Left hindlimb (tissue), 1 donor: ENCODE data around the gene HPDL.

Experiments
- DNase-seq: peaks from one replicate; pipeline ENCODE4 v3.0.0-alpha.2; 2018

HPDL gene

DNA sequence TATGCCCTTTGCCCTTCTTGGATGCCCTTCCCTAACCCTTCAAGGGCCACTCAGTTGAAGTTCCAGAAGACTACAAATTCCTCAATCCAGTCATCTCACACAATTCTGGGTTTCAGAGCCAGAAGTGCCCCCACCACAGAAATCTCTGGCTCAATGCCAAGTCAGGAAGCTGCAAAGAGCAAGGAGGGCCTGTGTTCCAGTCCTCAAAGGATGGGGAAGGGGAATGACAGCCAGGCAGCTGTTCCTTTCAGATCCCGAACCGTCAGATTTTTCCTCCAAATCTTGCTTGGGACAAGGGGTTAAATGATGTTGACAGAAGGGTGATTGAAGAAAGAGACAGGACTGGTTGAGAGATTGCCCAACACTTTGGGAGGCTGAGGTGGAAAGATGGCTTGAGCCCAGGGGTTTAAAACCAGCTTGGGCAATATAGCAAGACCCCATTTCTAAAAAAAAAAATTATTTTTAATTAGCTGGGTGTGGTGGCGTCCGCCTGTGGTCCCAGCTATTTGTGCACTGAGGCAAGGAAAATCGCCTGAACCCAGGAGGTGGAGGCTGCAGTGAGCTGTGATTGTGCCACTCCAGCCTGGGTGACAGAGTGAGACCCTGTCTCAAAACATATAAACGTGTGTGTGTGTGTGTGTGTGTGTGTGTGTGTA, 716 bp upstream of the HPDL start:
- DNase-seq: no peak

DNA sequence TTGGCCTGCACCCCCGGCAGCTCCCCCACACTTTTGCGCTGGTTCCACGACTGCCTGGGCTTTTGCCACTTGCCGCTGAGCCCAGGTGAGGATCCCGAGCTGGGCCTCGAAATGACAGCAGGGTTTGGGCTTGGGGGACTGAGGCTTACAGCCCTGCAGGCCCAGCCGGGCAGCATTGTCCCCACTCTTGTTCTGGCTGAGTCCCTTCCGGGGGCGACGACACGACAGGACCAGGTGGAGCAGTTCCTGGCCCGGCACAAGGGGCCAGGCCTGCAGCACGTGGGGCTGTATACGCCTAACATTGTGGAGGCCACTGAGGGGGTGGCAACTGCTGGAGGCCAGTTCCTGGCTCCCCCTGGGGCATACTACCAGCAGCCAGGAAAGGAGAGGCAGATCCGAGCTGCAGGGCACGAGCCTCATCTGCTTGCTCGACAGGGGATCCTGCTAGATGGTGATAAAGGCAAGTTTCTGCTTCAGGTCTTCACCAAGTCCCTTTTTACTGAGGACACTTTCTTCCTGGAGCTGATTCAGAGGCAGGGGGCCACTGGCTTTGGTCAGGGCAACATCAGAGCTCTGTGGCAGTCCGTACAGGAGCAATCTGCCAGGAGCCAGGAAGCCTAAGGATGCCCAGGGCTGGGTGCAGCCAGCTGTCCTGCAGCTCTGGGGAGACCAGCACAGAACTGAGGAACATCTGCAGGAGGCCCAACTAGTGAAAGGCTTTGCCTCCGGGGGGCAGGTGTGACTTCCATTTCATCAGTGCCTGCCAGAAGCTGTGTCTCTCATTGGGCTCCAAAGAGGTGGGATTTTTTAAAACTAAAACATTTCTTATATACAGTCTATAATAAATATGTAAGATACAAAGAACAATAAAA, 1.2 kb downstream of the HPDL start:
- no peak for DNase-seq

DNA sequence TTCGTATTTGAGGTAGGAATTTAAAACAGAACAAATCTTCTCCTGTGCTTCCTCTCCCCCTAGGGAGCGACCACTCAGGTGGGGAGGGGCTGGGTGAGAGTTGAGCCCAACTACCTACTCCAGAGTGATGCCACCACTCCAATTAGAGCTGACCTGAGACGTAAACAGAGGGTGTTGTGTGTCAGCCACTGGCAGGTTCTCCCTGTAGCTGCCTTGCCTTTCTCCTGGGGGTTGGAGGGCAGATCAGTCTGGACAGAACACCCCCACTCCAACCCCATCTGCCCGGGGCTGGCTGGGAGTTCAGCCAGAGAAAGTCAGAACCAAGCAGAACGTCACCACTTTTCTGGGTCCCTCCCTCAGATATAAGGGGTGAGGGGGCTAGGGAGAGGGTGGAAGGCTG, 2.0 kb downstream of the HPDL start:
- no peak for DNase-seq

- DNase-seq: no peak
These were observed 2.8 kb downstream of the HPDL start for GRCh38 chr1:45329445-45329844.

DNA sequence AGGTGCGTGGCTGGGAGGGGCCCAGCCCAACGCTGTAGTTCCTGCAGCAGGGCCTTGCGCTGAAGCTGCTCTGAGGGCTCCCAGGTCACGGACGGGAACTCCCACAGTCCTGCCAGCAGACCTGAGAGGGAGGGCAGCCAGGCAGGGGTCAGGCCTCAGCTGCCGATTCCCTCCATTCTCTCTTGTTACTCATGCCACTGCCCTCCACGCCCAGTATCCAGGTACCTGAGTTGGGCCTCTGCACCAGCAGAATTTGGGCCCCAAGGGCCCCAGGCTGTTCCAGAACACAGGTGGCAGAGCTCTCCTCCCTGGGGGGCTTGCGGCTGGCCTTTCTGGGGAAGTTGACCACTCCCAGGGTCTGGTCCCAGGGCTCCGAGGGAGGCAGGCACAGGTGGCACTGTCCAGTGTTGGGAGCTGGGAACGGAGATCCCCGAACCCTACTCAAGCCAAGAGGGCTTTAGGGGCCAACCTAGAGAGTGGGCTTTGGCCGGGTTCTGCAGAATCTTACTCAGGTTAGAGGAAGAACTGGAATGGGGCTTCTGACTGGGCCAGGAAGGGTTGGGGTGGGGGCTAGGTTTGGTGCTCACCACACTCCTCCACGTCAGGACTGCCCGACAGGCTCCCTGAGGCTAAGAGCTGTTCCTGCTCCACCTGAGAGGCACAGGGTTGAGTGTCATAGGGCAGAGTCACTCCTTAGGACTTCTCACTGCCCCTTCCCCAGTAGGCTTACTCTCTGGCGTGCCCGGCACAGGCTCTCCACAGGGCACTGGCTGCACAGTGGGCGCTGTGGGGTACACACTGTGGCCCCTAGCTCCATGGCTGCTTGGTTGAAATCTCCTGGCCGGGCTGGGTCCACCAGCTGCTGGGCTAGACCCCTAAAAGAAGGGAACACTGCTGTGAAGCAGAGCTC, 5.0 kb downstream of the HPDL start:
- DNase-seq: no peak

- no peak for DNase-seq
These were observed 5.6 kb downstream of the HPDL start for GRCh38 chr1:45332346-45332720.

GRCh38 chr1:45334308-45335245, 7.9 kb downstream of the HPDL start:
- no peak for DNase-seq

DNA sequence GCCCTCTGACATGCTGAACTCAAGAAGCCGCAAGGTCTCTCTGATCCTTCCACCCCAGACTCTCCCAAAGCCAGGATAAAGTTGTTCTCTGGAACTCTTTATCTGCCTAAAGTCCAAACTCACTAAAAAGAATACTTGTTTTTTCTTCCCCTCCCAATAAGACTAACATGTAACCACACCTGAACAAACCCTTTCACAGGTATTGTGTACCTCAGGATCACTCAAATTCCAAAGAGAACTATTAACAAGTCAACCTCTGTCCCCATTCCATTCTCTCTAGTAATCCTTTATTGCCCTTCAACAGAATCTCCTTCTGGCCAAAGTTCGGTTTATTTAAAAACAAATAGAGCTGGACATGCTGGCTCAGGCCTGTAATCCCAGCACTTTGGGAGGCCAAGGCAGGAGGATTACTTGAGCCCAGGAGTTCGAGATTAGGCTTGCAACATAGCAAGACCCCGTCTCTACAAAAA, 9.2 kb downstream of the HPDL start:
- DNase-seq: no peak

DNA sequence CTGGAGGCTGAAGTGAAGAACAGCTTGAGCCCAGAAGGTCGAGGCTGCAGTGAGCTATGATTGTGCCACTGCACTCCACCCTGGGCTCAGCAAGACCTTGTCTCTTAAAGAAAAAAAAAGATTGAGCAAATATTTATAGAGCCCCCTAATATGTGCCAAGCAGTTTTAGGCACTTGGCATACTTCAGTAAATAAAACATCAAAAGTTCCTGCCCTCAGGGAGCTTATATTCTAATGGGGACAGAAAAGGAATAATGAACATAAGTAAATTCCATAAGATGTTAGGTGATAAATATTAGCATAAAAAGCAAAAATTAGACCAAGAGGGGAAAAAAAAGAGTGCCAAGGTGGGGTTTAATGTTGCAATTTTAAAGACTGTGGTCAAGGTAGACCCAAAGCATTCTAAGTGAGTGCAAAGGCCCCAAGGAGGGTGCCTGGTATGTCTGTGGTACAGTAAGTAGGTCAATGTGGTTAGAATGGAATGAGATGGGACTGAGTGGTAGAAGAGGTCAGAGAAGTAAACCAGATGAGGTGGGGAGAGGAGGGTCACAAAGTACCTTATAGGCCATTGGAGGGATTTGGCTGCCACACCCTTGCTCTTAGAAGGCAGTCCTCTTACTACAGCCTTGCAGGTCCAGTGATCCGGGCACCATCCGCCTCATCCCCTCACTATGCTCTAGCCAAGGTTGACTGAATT, 11.1 kb downstream of the HPDL start:
- DNase-seq: no peak

GRCh38 chr1:45339789-45340558, 13.3 kb downstream of the HPDL start, which contains the start of the genes MUTYH and TOE1:
Gene MUTYH (minus strand): TSS chr1:45340440. CDS start chr1:45334505, 5,935 bp downstream.
Gene TOE1 (plus strand): TSS chr1:45340170. CDS start chr1:45340253, 83 bp downstream.
- peak; percentile 94 for DNase-seq

GRCh38 chr1:45340816-45341466, 14.2 kb downstream of the HPDL start:
- no peak for DNase-seq

DNA sequence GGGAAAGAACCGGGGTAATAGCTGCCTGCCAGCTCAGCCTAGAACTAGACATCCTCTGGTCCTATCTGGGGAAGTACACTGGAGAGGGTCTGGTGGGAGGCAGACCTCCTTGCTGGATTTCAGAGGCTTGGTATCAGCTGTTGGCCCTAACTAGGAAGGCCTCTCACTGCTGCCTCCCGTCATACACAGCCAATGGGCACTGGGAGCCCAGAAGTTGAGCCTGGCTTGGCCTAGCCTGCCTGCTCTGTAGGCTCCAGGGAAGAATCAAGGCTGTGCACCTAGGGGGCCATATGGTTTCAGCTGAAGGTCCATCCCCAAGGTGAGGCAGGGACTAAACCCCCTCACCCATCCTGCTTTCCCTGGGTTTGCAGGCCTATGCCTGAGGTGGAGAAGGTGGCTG, 17.8 kb downstream of the HPDL start:
- no peak for DNase-seq

DNA sequence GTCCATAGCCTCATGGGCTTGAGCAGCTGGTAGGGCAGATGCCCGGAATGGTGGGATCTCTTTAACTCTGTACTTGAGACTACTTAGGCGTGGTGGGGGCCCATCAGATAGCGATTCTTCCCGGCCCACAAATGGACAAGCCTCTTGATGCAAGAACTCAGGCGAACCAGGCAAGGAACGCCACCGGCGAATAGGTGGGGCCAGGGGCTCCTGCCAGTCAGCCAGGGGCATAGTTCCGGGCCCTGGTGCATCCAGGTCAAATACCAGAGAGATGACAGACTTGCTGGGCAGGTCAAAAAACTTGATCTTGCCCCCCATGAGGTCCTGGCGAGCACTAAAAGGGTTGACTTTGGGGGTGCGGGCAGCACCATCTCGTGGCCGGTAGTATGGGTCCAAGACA, 18.3 kb downstream of the HPDL start:
- no peak for DNase-seq

GRCh38 chr1:45346473-45346872, 19.8 kb downstream of the HPDL start:
- DNase-seq: no peak

DNA sequence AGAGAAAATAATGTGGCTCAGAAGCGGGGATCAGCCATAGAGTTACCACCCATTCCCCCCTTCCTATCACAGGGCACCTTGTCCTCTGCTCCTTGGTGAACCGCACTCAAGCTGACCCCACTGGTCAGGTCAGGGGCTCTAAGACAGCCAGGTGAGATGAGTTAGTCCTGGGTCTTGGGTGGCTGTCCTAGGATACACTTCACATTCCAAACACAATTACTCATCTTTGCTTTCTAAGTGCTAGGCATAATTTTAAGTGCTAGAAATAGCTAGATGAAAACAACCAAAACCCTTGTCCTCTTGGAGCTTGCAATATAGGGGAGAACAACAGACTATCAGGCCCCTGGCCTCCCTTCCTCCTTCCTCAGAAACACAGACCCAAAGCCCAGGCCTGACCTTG, 21.3 kb downstream of the HPDL start:
- no peak for DNase-seq

GRCh38 chr1:45348609-45348965, 21.9 kb downstream of the HPDL start:
- DNase-seq: no peak

DNA sequence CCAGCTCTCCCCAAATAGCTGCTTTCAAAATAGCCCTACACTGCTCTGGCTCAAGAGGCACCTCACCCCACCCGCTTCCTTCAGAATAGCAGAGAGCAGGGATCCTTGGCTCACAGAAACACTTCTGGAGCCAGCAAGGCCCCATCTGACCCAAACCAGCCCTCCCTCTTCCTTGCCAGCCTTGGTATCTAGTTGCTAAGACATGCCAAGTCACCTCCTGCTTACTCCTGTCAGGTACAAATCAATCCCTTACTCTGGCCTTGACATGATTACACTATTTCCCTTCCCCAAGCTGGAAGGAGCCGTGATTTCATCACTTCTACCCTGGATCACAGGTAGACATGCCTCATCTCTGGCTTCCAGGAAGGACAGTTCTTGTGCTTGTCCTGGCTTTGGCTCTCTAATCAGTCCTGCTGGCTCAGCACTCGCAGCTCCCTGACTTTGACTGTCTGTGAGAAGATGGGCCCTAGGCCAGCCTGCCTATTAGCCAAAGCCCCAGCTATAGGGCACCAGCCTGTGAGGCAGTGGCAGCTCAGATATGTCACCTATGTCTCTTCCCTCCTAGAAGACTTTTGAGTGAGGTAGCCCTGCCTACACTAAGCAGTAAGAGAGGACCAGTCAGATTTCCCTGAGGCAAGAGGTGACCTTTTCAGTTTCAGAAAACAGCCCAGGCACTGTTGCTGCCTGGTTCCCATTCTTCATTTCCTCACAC, 22.4 kb downstream of the HPDL start:
- DNase-seq: no peak

DNA sequence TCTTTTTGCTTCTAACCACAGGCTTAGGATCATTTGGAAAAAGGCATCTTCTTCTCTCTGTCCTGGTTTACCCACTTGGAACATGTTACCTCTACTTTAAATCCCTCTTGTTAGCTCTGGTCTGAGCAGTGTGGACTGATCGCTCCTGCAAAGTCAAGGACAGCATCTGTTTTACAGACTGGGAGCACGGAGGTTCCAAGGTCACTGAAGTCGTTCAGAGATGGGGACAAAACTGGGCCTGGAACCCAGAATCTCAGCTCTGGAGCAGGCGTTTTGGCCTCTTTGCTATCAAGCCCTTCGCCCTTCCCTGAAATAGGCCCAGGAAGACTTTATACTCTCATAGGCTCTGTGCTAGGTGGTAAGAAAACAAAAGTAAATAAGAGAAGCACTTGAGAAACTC, 24.8 kb downstream of the HPDL start:
- DNase-seq: no peak

DNA sequence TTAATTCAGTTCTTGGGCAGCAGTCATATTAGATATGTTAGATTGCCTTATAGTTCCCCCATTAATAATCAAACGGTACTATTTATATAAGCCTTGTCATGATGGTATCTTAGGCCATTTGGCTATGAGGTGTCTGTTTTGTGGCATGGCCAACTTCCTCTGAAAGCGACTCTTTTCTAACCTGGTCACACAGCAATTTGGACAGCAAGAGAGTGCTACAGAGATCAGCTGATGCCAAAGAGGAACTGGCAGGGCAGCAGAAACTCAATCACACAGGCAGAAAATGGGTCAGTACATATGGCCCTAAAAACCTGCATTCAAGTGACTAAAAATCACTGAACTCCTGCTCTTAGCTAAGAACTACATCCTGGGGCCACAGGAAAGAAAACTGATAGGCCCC, 27.0 kb downstream of the HPDL start:
- no peak for DNase-seq
